Measurements from ENCODE around the gene XCR1. TPM values are rescaled to one million over a fixed set of nuclear protein-coding genes. Genes with fewer than 3 reads are reported as not detected.

XCR1 gene
- total RNA-seq, 1 donor from 2014 or later: not detected

GRCh38 chr3:45972534-45973402 lies 54.5 kb downstream of the XCR1 start:
- POLR2A ChIA-PET: no interaction called here
- Mint-ChIP-seq H3K9me3 (no peaks in the 10 kb centered on the region), H3K27ac (peak overlapping the region; percentile 68), H3K36me3 (ENCODE audit: low read depth) (peaks cover 83% of the 10 kb centered on the region), H3K4me1 (peaks cover 16% of the 10 kb centered on the region), H3K27me3 (no peaks in the 10 kb centered on the region), H3K4me3 (no peak overlapping the region)
- ATAC-seq (ENCODE audit: low read depth) (peak; percentile 47), DNase-seq (no peak)
- CTCF ChIA-PET: interaction anchor here (1.6 kb wide), 1 partner anchor 105 kb away, joined by 4 read pairs; no protein-coding TSS in a partner anchor
- no peak for TF ChIP-seq CTCF (IDR thresholded peaks at IDR 0.05)
- intact Hi-C loops (cut with micrococcal nuclease): no loop called here

- H3K36me3 Mint-ChIP-seq (ENCODE audit: low read depth): peaks cover 82% of the 10 kb centered on the region
- no peak overlapping the region for H3K27ac Mint-ChIP-seq
- ATAC-seq (ENCODE audit: low read depth): no peak
- H3K9me3 Mint-ChIP-seq: no peaks in the 10 kb centered on the region
- DNase-seq: no peak
- TF ChIP-seq CTCF (IDR thresholded peaks at IDR 0.05): no peak
- H3K27me3 Mint-ChIP-seq: no peaks in the 10 kb centered on the region
- intact Hi-C loops (cut with micrococcal nuclease): no loop called here
- peaks cover 16% of the 10 kb centered on the region for H3K4me1 Mint-ChIP-seq
- ChIA-PET CTCF (interaction anchor here (1.1 kb wide), 1 partner anchor 31 kb away, joined by 3 read pairs; no protein-coding TSS in a partner anchor), POLR2A (no interaction called here)
- H3K4me3 Mint-ChIP-seq: no peak overlapping the region
Observed at GRCh38 chr3:45969953-45970352, 57.3 kb downstream of the XCR1 start.

- Mint-ChIP-seq H3K4me3 (no peak overlapping the region), H3K27ac (no peak overlapping the region), H3K27me3 (no peaks in the 10 kb centered on the region), H3K36me3 (ENCODE audit: low read depth) (peaks cover 83% of the 10 kb centered on the region), H3K4me1 (peaks cover 14% of the 10 kb centered on the region), H3K9me3 (no peaks in the 10 kb centered on the region)
- POLR2A ChIA-PET: no interaction called here
- no peak for TF ChIP-seq CTCF (IDR thresholded peaks at IDR 0.05)
- ATAC-seq (ENCODE audit: low read depth) (no peak), DNase-seq (no peak)
- intact Hi-C loops (cut with micrococcal nuclease): no loop called here
- CTCF ChIA-PET: interaction anchor here (0.9 kb wide), 1 partner anchor 108 kb away, joined by 3 read pairs; no protein-coding TSS in a partner anchor
Observed at GRCh38 chr3:45969116-45969515, 58.2 kb downstream of the XCR1 start.

- no peak overlapping the region for H3K27ac Mint-ChIP-seq
- H3K4me1 Mint-ChIP-seq: peaks cover 14% of the 10 kb centered on the region
Observed at GRCh38 chr3:45968706-45969105, 58.6 kb downstream of the XCR1 start.

More at GRCh38 chr3:45968706-45969105, 58.6 kb downstream of the XCR1 start:
- ATAC-seq (ENCODE audit: low read depth) (no peak), DNase-seq (no peak)
- POLR2A ChIA-PET: no interaction called here
- Mint-ChIP-seq H3K36me3 (ENCODE audit: low read depth) (peaks cover 86% of the 10 kb centered on the region), H3K4me3 (no peak overlapping the region), H3K9me3 (no peaks in the 10 kb centered on the region), H3K27me3 (no peaks in the 10 kb centered on the region)
- CTCF ChIA-PET: interaction anchor here (0.9 kb wide), 2 partner anchors 12 to 109 kb away, joined by 3 read pairs; no protein-coding TSS in a partner anchor
- no peak for TF ChIP-seq CTCF (IDR thresholded peaks at IDR 0.05)
- intact Hi-C loops (cut with micrococcal nuclease): no loop called here
